ENCODE data around the gene NPM3. TPM values are rescaled to one million over a fixed set of nuclear protein-coding genes. Genes with fewer than 3 reads are reported as not detected.

Gene NPM3
- total and polyA plus RNA-seq, 2 of the 8 experiments (the other 6 are each of a cell fraction or from before 2014, with no cell fraction given) = 127 to 175 TPM

- no peak for TF ChIP-seq BCL11A (IDR thresholded peaks at IDR 0.05; ENCODE audit: low read depth in 2 of 2, low read length in 2 of 2)
- peak; percentile 80 for TF ChIP-seq KDM4A (IDR thresholded peaks at IDR 0.05; ENCODE audit: low read depth, low read length, severe bottlenecking)
- TF ChIP-seq HDAC2 (IDR thresholded peaks at IDR 0.05; ENCODE audit: borderline replicate concordance in 1 of 2, low read depth in 2 of 2, low read length in 2 of 2) = peak in 1 of 2 experiments; percentile 92; a peak in 2 of 4 replicates
- no peak for TF ChIP-seq RFX5 (IDR thresholded peaks at IDR 0.05; ENCODE audit: borderline replicate concordance, low read depth, low read length)
- TF ChIP-seq SP1 (IDR thresholded peaks at IDR 0.05; ENCODE audit: low read depth, low read length) = peak; percentile 85; the same call in 1 of the 2 replicates
- no peak for TF ChIP-seq USF2 (IDR thresholded peaks at IDR 0.05; ENCODE audit: low read length)
- no peak for TF ChIP-seq POU5F1 (IDR thresholded peaks at IDR 0.05; ENCODE audit: low read depth, low read length)
- no peak for TF ChIP-seq RNF2 (IDR thresholded peaks at IDR 0.05; ENCODE audit: borderline replicate concordance, low read depth, low read length, missing control alignments, poor library complexity, severe bottlenecking)
- peak; percentile 97 for TF ChIP-seq YY1 (IDR thresholded peaks at IDR 0.05; ENCODE audit: low read depth, low read length)
- TF ChIP-seq SIN3A (conservative IDR thresholded peaks at IDR 0.05 in 1 of 2, IDR thresholded peaks at IDR 0.05 in 1 of 2; ENCODE audit: low read depth in 1 of 2, low read length in 2 of 2) = peak in 1 of 2 experiments; percentile 73; a peak in 2 of 4 replicates
- peak; percentile 61 for TF ChIP-seq PHF8 (conservative IDR thresholded peaks at IDR 0.05; ENCODE audit: low read depth, low read length)
- TF ChIP-seq KDM1A (IDR thresholded peaks at IDR 0.05; ENCODE audit: borderline replicate concordance, low read length) = no peak
- peak; percentile 95 for TF ChIP-seq CREB1 (IDR thresholded peaks at IDR 0.05)
- no peak for TF ChIP-seq BACH1 (IDR thresholded peaks at IDR 0.05; ENCODE audit: low read length)
- TF ChIP-seq EGR1 (IDR thresholded peaks at IDR 0.05; ENCODE audit: borderline replicate concordance, low read depth, low read length) = no peak
- TF ChIP-seq RAD21 (IDR thresholded peaks at IDR 0.05 in 1 of 2, conservative IDR thresholded peaks at IDR 0.05 in 1 of 2; ENCODE audit: low read depth in 2 of 2, low read length in 2 of 2) = no peak
- no peak for TF ChIP-seq ZNF274 (IDR thresholded peaks at IDR 0.05; ENCODE audit: borderline replicate concordance, extremely low read depth, low read length)
- no peak for TF ChIP-seq SIX5 (IDR thresholded peaks at IDR 0.05; ENCODE audit: low read depth, low read length)
- TF ChIP-seq CBX5 (IDR thresholded peaks at IDR 0.05; ENCODE audit: low read depth, low read length) = no peak
- TF ChIP-seq BRCA1 (IDR thresholded peaks at IDR 0.05; ENCODE audit: low read depth, low read length) = no peak
- peak; percentile 46 for TF ChIP-seq POLR2AphosphoS5 (IDR thresholded peaks at IDR 0.05; ENCODE audit: low read depth, low read length)
- TF ChIP-seq CEBPB (IDR thresholded peaks at IDR 0.05; ENCODE audit: low read depth, low read length) = no peak
Observed at GRCh38 chr10:101782811-101783735, at the start of gene NPM3 (continued).

All from H1 (cell line).